B cell (primary cell): Measurements from ENCODE around the gene EP400.

Experiments used
- CTCF ChIP-seq: fragments of 200-600 bp; IDR thresholded peaks from one replicate; pipeline ENCODE4 v1.8.0; 2022; ENCODE audit warnings: antibody characterized with exemption, mild to moderate bottlenecking
- EZH2 ChIP-seq: IDR thresholded peaks from 2 replicates; pipeline ENCODE4 v1.6.1; 2012; ENCODE audit warnings: borderline replicate concordance, low read depth, mild to moderate bottlenecking, moderate library complexity, low read length; ENCODE audit not compliant: insufficient read depth, poor library complexity, severe bottlenecking

GRCh38 chr12:131913666-131914065 lies 36.1 kb upstream of the EP400 start:
- TF ChIP-seq EZH2 = no peak
- no peak for TF ChIP-seq CTCF
